GM12891 (cell line): ENCODE data around the gene DENND4A.

Experiments
- POLR2AphosphoS5 ChIP-seq: IDR thresholded peaks from 2 replicates; pipeline ENCODE4 v1.6.1; 2011; ENCODE audit warnings: low read depth, low read length, control low read depth
- TAF1 ChIP-seq: IDR thresholded peaks from 2 replicates; pipeline ENCODE4 v1.6.1; 2011; ENCODE audit warnings: low read depth, low read length, control low read depth

- TF ChIP-seq TAF1, result no peak
- TF ChIP-seq POLR2AphosphoS5, result no peak
Observed at GRCh38 chr15:65655457-65655856, 136.6 kb downstream of the DENND4A start.
